OCI-LY3 (cell line): ENCODE results near the gene OPHN1.
"Not testable (repeated sequence)": the region's sequence is repeated elsewhere in the genome, so short reads cannot be mapped to it uniquely, and the experiment has no call there.

Experiments used
- H2AFZ ChIP-seq: fragments of 200-600, 300-600 bp; shearing (Covaris generic); 2 replicates; pipeline ENCODE4 v1.6.0; 2014; ENCODE audit warnings: antibody characterized with exemption, low read depth, low read length
- H3K27ac ChIP-seq: fragments of 200-600, 300-600 bp; sonication (generic); 2 replicates; pipeline ENCODE4 v1.5.1; 2014; ENCODE audit warnings: mild to moderate bottlenecking, low read length, moderate library complexity, mixed read lengths
- H3K27me3 ChIP-seq: fragments of 200-600, 300-600 bp; sonication (generic); 2 replicates; pipeline ENCODE4 v1.6.1; 2014; ENCODE audit warnings: low read depth, low read length, mixed read lengths
- H3K36me3 ChIP-seq: fragments of 200-600, 300-600 bp; sonication (generic); replicated peaks from 2 replicates; pipeline ENCODE3; 2014; ENCODE audit warnings: low read depth, low read length, mixed read lengths
- H3K4me1 ChIP-seq: fragments of 300-600, 200-600 bp; sonication (generic); 2 replicates; pipeline ENCODE4 v1.6.1; 2014; ENCODE audit warnings: low read length, mixed read lengths
- H3K4me2 ChIP-seq: fragments of 200-600, 300-600 bp; sonication (generic); 2 replicates; pipeline ENCODE4 v1.6.1; 2014; ENCODE audit warnings: low read length, mixed read lengths
- H3K4me3 ChIP-seq: fragments of 300-600, 200-600 bp; sonication (generic); 2 replicates; pipeline ENCODE4 v1.5.1; 2014; ENCODE audit warnings: antibody characterized with exemption, mild to moderate bottlenecking, low read length, moderate library complexity
- H3K79me2 ChIP-seq: fragments of 300-600, 200-600 bp; shearing (Covaris generic); 2 replicates; pipeline ENCODE4 v1.6.1; 2014; ENCODE audit warnings: mild to moderate bottlenecking, low read length, mixed read lengths
- H3K9ac ChIP-seq: fragments of 300-600, 200-600 bp; shearing (Covaris generic); 2 replicates; pipeline ENCODE4 v1.6.0; 2014; ENCODE audit warnings: mild to moderate bottlenecking, low read length, moderate library complexity
- H3K9me3 ChIP-seq: fragments of 200-600, 300-600 bp; shearing (Covaris generic); 2 replicates; pipeline ENCODE4 v1.6.1; 2014; ENCODE audit warnings: low read length, mixed read lengths; ENCODE audit not compliant: insufficient read depth
- H4K20me1 ChIP-seq: fragments of 200-600, 300-600 bp; sonication (generic); 2 replicates; pipeline ENCODE4 v1.6.1; 2016; ENCODE audit warnings: low read length, mixed read lengths; ENCODE audit not compliant: insufficient read depth
- EZH2phosphoT487 ChIP-seq: fragments of 200-600 bp; shearing (Covaris generic); IDR thresholded peaks from 2 replicates; pipeline ENCODE4 v1.6.1; 2018; ENCODE audit warnings: antibody characterized with exemption, mixed run types, low read depth
- TF ChIP-seq, protein P1 (sequence below): fragments of 200-600, 300-600 bp; sonication (generic); IDR thresholded peaks from 2 replicates; pipeline ENCODE4 v1.5.1; 2014; ENCODE audit warnings: antibody characterized with exemption, low read length, low read depth

OPHN1 gene

GRCh38 chrX:68396953-68397352 is 36.3 kb downstream of the OPHN1 start:
- H4K20me1 ChIP-seq, result no peaks in the 10 kb centered on the region
- no peak overlapping the region for H3K9ac ChIP-seq
- no peaks in the 10 kb centered on the region for H3K79me2 ChIP-seq
- H3K36me3 ChIP-seq, result no peaks in the 10 kb centered on the region
- no peak overlapping the region for H2AFZ ChIP-seq
- H3K27me3 ChIP-seq, result no peaks in the 10 kb centered on the region
- no peak overlapping the region for H3K4me3 ChIP-seq
- no peaks in the 10 kb centered on the region for H3K4me1 ChIP-seq
- H3K9me3 ChIP-seq, result no peaks in the 10 kb centered on the region
- H3K4me2 ChIP-seq, result no peak overlapping the region
- no peak for TF ChIP-seq EZH2phosphoT487
- TF ChIP-seq, protein P1, sequence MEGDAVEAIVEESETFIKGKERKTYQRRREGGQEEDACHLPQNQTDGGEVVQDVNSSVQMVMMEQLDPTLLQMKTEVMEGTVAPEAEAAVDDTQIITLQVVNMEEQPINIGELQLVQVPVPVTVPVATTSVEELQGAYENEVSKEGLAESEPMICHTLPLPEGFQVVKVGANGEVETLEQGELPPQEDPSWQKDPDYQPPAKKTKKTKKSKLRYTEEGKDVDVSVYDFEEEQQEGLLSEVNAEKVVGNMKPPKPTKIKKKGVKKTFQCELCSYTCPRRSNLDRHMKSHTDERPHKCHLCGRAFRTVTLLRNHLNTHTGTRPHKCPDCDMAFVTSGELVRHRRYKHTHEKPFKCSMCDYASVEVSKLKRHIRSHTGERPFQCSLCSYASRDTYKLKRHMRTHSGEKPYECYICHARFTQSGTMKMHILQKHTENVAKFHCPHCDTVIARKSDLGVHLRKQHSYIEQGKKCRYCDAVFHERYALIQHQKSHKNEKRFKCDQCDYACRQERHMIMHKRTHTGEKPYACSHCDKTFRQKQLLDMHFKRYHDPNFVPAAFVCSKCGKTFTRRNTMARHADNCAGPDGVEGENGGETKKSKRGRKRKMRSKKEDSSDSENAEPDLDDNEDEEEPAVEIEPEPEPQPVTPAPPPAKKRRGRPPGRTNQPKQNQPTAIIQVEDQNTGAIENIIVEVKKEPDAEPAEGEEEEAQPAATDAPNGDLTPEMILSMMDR, result no peak
- H3K27ac ChIP-seq, result no peak overlapping the region

GRCh38 chrX:68389419-68389960 is 43.8 kb downstream of the OPHN1 start:
- not testable (repeated sequence) for H3K79me2 ChIP-seq, H4K20me1 ChIP-seq, H3K4me1 ChIP-seq, H3K27me3 ChIP-seq, H3K4me2 ChIP-seq, H3K9me3 ChIP-seq, H3K27ac ChIP-seq, H3K36me3 ChIP-seq, H3K9ac ChIP-seq, H3K4me3 ChIP-seq, H2AFZ ChIP-seq

- no peak overlapping the region for H3K27ac ChIP-seq
These were observed 45.5 kb downstream of the OPHN1 start for GRCh38 chrX:68387776-68388175.

DNA sequence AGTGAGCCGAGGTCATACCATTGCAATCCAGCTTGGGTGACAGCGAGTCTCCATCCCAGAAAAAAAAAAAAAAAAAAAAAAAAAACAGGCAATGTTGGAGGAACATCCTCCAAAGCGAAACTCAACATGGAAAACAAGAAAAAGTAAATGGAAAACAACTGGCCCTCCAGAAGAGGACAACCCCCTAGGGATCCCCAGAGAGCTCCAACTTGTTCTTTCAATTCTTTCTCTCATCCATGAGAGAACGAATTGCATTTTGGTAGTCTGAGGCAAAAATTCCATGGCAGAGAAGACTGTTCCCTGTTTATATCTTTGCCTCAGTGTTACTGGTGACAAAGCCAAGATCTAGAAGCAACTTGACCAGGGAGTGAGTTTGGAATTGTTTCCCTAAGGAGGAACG is 49.8 kb downstream of the OPHN1 start:
- TF ChIP-seq EZH2phosphoT487, result no peak
- TF ChIP-seq, protein P1, result no peak

More at GRCh38 chrX:68387776-68388175, 45.5 kb downstream of the OPHN1 start:
- H3K36me3 ChIP-seq, result no peaks in the 10 kb centered on the region
- H3K4me1 ChIP-seq, result no peaks in the 10 kb centered on the region
- H4K20me1 ChIP-seq, result no peaks in the 10 kb centered on the region
- TF ChIP-seq, protein P1, result no peak
- H3K9me3 ChIP-seq, result no peaks in the 10 kb centered on the region
- H3K9ac ChIP-seq, result no peak overlapping the region
- H3K79me2 ChIP-seq, result no peaks in the 10 kb centered on the region
- no peak overlapping the region for H3K4me3 ChIP-seq
- H2AFZ ChIP-seq, result no peak overlapping the region
- no peaks in the 10 kb centered on the region for H3K27me3 ChIP-seq
- no peak overlapping the region for H3K4me2 ChIP-seq

DNA sequence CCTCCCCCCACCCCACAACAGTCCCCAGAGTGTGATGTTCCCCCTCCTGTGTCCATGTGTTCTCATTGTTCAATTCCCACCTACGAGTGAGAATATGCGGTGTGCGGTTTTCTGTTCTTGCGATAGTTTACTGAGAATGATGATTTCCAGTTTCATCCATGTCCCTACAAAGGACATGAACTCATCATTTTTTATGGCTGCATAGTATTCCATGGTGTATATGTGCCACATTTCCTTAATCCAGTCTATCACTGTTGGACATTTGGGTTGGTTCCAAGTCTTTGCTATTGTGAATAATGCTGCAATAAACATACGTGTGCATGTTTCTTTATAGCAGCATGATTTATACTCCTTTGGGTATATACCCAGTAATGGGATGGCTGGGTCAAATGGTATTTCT is 55.7 kb downstream of the OPHN1 start:
- not testable (repeated sequence) for H4K20me1 ChIP-seq, H3K36me3 ChIP-seq, H3K4me2 ChIP-seq, H3K4me1 ChIP-seq, H3K27ac ChIP-seq, H3K9me3 ChIP-seq, H3K79me2 ChIP-seq, H3K4me3 ChIP-seq, H3K9ac ChIP-seq, H2AFZ ChIP-seq, H3K27me3 ChIP-seq

More for the DNA sequence above, 49.8 kb downstream of the OPHN1 start:
- Histone ChIP-seq H3K4me1 (no peaks in the 10 kb centered on the region), H3K9ac (no peak overlapping the region), H3K9me3 (no peaks in the 10 kb centered on the region), H2AFZ (no peak overlapping the region), H4K20me1 (no peaks in the 10 kb centered on the region), H3K4me3 (no peak overlapping the region), H3K4me2 (no peak overlapping the region), H3K27me3 (no peaks in the 10 kb centered on the region), H3K79me2 (no peaks in the 10 kb centered on the region), H3K27ac (no peak overlapping the region), H3K36me3 (no peaks in the 10 kb centered on the region)
